ENCODE data around the gene FAH. TPM values are rescaled to one million over a fixed set of nuclear protein-coding genes. Genes with fewer than 3 reads are reported as not detected.

FAH gene
- total RNA-seq, 1 experiment from 2014 or later, result 25.3 TPM

DNA sequence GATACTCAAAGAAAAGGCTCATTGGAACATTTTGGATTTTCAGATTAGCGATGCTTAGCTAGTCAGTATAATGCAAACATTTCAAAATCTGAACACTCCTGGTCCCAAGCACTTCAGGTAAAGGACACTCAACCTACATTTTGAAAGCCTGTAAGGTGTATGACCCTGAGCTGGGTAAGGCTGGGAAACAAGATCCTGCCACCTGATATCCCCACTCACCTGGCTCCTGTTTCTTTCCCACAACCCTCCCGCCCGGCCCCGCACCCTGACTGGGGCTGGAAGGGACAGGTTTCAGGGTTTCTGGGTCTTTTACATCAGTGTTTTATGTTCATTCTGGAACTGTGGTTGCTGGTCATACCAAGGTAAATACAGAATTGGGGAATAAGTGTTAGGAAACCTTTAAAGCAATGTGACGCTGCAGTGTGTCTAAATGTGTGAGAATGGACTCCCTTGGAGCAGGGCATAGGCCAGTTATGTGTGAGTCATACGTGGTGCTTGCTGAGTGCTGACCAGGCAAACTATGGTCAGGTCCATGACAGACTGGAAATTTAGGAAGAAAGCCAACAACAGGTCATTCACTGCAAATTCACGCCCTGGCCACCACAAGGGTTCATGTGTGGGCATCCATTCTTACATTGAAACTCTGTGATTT is 76.3 kb downstream of the FAH start:
- no peak for TF ChIP-seq CTCF (IDR thresholded peaks at IDR 0.05; ENCODE audit: unreplicated experiment)
- H3K9me3 Mint-ChIP-seq (ENCODE audit: unreplicated experiment), result no peaks in the 10 kb centered on the region
- intact Hi-C loops (cut with micrococcal nuclease), result no loop called here
- H3K27me3 Mint-ChIP-seq (ENCODE audit: insufficient read depth, unreplicated experiment), result peaks cover 20% of the 10 kb centered on the region
- ChIA-PET CTCF (interaction anchor here (1.9 kb wide), 1 partner anchor 12 kb away, joined by 6 read pairs; no protein-coding TSS in a partner anchor), POLR2A (interaction anchor here (1.2 kb wide), 1 partner anchor 11 kb away, joined by 3 read pairs; no protein-coding TSS in a partner anchor)
- H3K27ac Mint-ChIP-seq (ENCODE audit: low read depth, unreplicated experiment), result no peak overlapping the region
- no peaks in the 10 kb centered on the region for H3K36me3 Mint-ChIP-seq (ENCODE audit: insufficient read depth, unreplicated experiment)
- BruUV-seq (replicated peaks), result no TSS peak
- H3K4me1 Mint-ChIP-seq (ENCODE audit: insufficient read depth, unreplicated experiment), result no peaks in the 10 kb centered on the region
- no peak overlapping the region for H3K4me3 Mint-ChIP-seq (ENCODE audit: unreplicated experiment)
- peak; percentile 64 for DNase-seq (ENCODE audit: unreplicated experiment)

GRCh38 chr15:80231371-80231770 is 78.6 kb downstream of the FAH start:
- no peak overlapping the region for H3K4me3 Mint-ChIP-seq (ENCODE audit: unreplicated experiment)
- ChIA-PET POLR2A (interaction anchor here (0.5 kb wide), 1 partner anchor 14 kb away, joined by 3 read pairs; no protein-coding TSS in a partner anchor), CTCF (interaction anchor here (0.6 to 1.3 kb wide), 2 partner anchors 9 to 53 kb away, joined by 3 to 4 read pairs; no protein-coding TSS in a partner anchor)
- no peaks in the 10 kb centered on the region for H3K9me3 Mint-ChIP-seq (ENCODE audit: unreplicated experiment)
- H3K27me3 Mint-ChIP-seq (ENCODE audit: insufficient read depth, unreplicated experiment), result peaks cover 20% of the 10 kb centered on the region
- H3K27ac Mint-ChIP-seq (ENCODE audit: low read depth, unreplicated experiment), result no peak overlapping the region
- no peaks in the 10 kb centered on the region for H3K36me3 Mint-ChIP-seq (ENCODE audit: insufficient read depth, unreplicated experiment)
- TF ChIP-seq CTCF (IDR thresholded peaks at IDR 0.05; ENCODE audit: unreplicated experiment), result no peak
- BruUV-seq (replicated peaks), result no TSS peak
- no peak for DNase-seq (ENCODE audit: unreplicated experiment)
- H3K4me1 Mint-ChIP-seq (ENCODE audit: insufficient read depth, unreplicated experiment), result no peaks in the 10 kb centered on the region
- intact Hi-C loops (cut with micrococcal nuclease), result loop anchor here (10.0 kb wide), 1 partner anchor 167 kb away; no protein-coding TSS in a partner anchor

- intact Hi-C loops (cut with micrococcal nuclease), result loop anchor here (10.0 kb wide), 1 partner anchor 169 kb away; no protein-coding TSS in a partner anchor
- POLR2A ChIA-PET, result no interaction called here
- Mint-ChIP-seq H3K4me1 (ENCODE audit: insufficient read depth, unreplicated experiment) (no peaks in the 10 kb centered on the region), H3K27ac (ENCODE audit: low read depth, unreplicated experiment) (no peak overlapping the region), H3K36me3 (ENCODE audit: insufficient read depth, unreplicated experiment) (no peaks in the 10 kb centered on the region), H3K9me3 (ENCODE audit: unreplicated experiment) (no peaks in the 10 kb centered on the region), H3K27me3 (ENCODE audit: insufficient read depth, unreplicated experiment) (no peaks in the 10 kb centered on the region), H3K4me3 (ENCODE audit: unreplicated experiment) (no peak overlapping the region)
- no peak for TF ChIP-seq CTCF (IDR thresholded peaks at IDR 0.05; ENCODE audit: unreplicated experiment)
- CTCF ChIA-PET, result interaction anchor here (1.4 kb wide), 1 partner anchor 27 kb away, joined by 3 read pairs; no protein-coding TSS in a partner anchor
- no TSS peak for BruUV-seq (replicated peaks)
- no peak for DNase-seq (ENCODE audit: unreplicated experiment)
Measured at GRCh38 chr15:80233581-80233980, 80.8 kb downstream of the FAH start.

- H3K4me3 Mint-ChIP-seq (ENCODE audit: unreplicated experiment), result no peak overlapping the region
- CTCF ChIA-PET, result interaction anchor here (0.6 to 1.1 kb wide), 2 partner anchors 168 to 386 kb away, joined by 3 read pairs; no protein-coding TSS in a partner anchor
- no TSS peak for BruUV-seq (replicated peaks)
- H3K9me3 Mint-ChIP-seq (ENCODE audit: unreplicated experiment), result no peaks in the 10 kb centered on the region
- no peaks in the 10 kb centered on the region for H3K4me1 Mint-ChIP-seq (ENCODE audit: insufficient read depth, unreplicated experiment)
- peak; percentile 43 for TF ChIP-seq CTCF (IDR thresholded peaks at IDR 0.05; ENCODE audit: unreplicated experiment)
- H3K36me3 Mint-ChIP-seq (ENCODE audit: insufficient read depth, unreplicated experiment), result no peaks in the 10 kb centered on the region
- no peak overlapping the region for H3K27ac Mint-ChIP-seq (ENCODE audit: low read depth, unreplicated experiment)
- intact Hi-C loops (cut with micrococcal nuclease), result loop anchor here (10.0 kb wide), 1 partner anchor 170 kb away; no protein-coding TSS in a partner anchor
- peak; percentile 57 for DNase-seq (ENCODE audit: unreplicated experiment)
- no peaks in the 10 kb centered on the region for H3K27me3 Mint-ChIP-seq (ENCODE audit: insufficient read depth, unreplicated experiment)
- POLR2A ChIA-PET, result no interaction called here
Measured at GRCh38 chr15:80234883-80235282, 82.1 kb downstream of the FAH start.

Other genes starting within 250 kb of the FAH start
- gene BCL2A1, start 181.8 kb upstream of the FAH start, total RNA-seq (2022), result not detected in 2 replicates
- 57.6 and 59.5 TPM in 2 replicates for gene ZFAND6, start 93.3 kb upstream of the FAH start, total RNA-seq (2022)
- gene CTXND1, start 99.2 kb downstream of the FAH start, total RNA-seq (2022), result not detected in 2 replicates